GM18858 (cell line): ENCODE results near the gene TMEM44.
"Not testable (repeated sequence)": the region's sequence is repeated elsewhere in the genome, so short reads cannot be mapped to it uniquely, and the experiment has no call there.

Experiments
- ATAC-seq: cut with Tn5 transposase; IDR thresholded peaks from one replicate; pipeline ENCODE4 v1.9.1; 2021; ENCODE audit not compliant: unreplicated experiment

TMEM44 gene

DNA sequence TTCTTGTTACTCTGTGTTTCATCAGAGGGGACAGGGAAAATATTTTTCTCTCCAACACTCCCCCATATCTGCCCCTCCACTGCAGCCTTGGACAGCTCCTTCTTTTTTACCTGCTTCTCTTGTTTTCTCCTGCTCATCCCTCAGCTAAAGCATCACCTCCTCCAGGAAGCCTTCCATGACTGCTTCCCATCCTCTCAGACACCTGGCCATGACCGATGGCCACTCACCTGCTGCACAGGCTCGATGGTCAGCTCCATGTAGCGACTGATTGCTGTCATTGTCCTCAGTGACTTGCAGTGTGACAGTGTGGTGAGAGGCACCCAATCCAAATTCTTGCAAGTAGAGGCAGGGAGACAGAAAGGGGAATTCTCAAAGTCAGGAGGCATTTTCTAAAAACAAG, 22.5 kb downstream of the TMEM44 start:
- no peak for ATAC-seq

DNA sequence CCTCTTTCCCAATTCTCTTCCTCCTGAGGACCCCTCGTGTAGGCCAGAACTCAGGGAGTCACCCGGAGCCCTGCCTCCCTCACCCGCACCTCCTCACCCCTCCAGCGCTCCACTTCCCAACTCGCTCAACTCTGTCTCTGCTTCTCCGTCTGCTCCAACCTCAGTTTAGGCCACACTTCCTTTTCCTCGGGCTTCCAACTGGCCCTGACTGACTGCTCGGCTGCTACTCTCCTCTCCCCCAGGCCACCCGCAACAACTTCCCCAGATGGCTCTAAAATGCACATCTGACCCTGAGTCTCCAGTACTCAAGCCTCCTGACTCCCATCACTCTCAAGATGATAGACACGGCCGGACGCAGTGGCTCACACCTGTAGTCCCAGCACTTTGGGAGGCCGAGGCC, 23.6 kb downstream of the TMEM44 start:
- ATAC-seq, result no peak

DNA sequence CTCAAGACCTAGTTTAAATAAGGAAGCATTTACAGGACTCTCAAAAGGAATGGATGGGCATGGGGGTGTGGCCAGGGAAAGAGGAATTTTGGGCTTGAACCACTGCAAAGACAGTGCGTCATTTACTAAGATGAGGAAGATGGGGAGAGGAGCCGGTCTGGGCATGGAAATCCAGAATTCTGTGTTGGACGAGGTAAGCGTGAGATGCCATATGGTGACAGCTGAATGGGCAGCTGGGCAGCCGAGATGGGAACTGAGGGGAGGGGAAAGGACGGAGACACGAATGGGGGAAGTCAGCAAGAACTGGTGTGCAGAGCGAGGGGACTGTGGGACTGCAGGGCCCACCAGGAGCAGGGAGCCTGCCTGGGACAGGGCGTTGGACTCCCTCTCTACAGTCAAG, 24.2 kb downstream of the TMEM44 start:
- ATAC-seq, result no peak

DNA sequence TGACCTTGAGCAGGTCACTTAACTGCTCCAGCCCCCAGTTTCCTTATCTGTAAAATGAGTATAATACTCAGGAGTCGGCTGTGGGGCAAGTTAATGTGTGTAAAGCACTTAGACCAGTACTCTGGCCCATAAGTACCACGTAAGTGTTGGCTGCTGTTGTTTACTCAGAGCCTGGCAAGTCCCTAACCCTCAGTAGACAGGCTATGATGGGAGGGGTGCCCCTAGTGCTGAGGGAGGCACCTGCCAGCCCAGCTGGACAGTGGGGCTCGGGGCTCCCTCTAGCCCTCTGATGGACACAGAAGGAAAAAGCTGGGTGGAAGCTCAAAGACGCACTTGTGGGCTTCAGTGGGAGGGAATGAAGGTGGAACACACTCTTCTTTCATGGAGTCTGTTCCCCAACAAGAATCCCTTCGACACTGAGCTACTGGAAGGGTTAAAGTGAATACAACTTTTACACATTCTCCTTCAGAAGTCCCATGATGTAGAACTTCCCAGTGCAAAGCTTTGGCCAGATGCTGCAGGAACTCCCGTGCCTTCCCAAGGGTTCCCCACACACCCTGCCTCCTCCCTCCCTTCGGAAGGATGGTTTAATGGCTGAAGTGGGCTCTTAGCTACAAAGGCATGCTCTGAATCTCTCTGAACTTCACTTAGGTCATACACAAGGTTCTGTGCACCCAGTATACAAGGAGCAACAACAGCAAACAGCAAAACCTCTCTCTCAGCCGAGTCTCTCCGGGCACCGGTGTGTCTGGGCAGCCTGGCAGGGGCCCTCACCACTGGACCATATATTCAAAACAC, 25.4 kb downstream of the TMEM44 start:
- no peak for ATAC-seq

DNA sequence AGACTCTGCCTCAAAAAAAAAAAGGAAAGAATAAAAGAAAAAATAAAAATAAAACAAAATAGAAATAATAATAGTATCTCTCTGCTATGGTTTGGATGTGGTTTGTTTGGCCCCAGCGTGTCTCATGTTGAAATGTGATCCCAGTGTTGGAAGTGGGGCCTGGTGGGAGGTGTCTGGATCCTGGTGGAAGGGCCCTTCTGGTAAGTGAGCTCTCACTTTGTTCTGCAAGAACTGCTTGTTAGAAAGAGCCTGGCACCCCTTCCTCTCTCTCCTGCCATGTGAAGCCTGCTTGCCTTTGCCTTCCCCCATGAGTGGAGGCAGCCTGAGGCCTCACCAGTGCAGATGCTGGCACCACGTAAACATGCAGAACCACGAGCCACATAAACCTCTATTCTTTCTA, 26.3 kb downstream of the TMEM44 start:
- ATAC-seq, result no peak

DNA sequence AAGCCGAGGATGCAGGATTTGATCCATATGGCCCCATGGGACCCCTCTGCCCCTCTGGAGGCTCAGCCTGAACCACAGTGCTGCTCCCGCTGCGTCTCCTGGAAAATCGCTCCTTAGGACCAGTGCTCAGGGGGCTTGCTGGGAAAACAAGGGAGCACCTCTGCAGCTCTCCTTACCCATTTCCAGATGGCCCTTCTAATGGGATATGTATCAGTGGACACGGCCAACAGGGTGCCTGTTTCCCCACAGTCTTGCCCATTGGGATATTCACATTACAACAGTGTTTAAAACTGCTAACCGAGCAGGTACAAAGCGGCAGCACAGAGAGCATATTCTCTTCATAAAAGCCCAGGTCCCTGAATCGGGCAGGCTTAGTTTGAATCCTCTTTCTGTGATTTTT, 27.1 kb downstream of the TMEM44 start:
- ATAC-seq, result no peak

DNA sequence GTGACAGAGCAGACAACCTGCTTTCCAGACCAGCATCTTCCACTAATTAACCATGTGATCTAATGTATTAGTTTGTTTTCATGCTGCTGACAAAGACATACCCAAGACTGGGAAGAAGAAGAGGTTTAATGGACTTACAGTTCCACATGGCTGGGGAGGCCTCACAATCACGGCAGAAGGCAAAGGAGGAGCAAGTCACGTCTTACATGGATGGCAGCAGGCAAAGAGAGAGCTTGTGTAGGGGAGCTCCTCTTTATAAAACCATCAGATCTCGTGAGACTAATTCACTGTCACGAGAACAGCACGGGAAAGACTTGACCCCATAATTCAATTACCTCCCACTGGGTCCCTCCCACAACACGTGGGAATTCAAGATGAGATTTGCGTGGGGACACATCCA, 27.9 kb downstream of the TMEM44 start:
- not testable (repeated sequence) for ATAC-seq

DNA sequence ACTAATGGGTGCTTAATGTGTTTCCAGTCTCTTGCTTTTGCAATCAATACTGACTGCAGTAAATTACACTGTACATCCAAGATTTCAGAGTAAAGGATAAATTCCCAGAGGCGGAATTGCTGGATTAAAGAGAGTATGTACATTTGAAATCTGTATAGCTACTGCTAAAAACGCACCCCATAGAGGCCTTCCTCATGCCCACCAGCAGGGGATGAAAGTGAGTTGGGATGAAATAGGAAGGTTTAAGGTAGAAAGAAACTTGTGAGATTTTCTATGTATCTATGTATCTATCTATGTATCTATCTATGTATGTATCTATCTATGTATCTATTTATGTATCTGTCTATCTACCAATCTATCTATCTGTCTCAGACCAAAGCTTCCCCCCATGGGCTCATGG, 28.4 kb downstream of the TMEM44 start:
- ATAC-seq, result no peak

DNA sequence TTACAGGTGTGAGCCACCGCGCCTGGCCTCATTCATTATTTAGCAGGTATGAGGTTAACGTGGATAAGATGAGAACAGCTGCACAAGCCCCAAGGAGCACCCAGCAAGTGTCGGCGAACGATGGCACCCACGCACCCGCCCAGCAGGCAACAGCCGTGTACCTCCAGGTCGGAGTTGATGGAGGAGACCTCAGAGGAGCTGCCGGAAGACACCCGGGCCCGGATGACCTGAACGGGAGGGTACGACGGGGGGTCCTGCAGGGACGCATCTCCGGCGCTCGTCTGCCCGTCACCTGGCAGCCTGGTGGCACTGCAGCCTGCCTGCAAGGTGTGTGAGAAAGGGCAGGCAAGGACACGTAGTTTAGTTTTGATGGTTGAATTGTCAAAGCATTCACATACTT, 29.1 kb downstream of the TMEM44 start:
- no peak for ATAC-seq

DNA sequence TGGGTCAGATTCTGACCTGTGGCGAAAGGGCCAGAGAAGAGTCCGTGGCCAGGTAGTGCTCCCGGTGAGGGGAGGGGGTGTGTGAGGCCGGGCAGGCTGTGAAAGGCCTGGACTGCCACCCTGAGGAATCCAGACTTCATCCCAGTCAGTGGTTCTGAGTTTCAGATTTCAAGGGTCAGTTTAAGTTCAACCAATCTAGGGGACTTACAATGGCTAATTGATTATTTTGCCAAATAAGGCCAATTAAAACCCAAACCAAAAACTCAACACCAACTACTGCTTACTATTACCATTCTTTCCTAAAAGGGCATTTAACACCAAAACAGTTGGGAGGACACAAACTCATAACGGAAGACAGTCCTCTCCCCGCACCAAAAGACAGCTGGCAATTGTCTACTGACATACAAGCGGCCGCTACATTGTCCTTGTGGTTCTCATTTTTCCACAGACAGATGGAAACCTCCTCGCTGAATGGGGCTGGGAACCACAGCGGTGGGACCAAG, 30.5 kb downstream of the TMEM44 start:
- ATAC-seq, result no peak

DNA sequence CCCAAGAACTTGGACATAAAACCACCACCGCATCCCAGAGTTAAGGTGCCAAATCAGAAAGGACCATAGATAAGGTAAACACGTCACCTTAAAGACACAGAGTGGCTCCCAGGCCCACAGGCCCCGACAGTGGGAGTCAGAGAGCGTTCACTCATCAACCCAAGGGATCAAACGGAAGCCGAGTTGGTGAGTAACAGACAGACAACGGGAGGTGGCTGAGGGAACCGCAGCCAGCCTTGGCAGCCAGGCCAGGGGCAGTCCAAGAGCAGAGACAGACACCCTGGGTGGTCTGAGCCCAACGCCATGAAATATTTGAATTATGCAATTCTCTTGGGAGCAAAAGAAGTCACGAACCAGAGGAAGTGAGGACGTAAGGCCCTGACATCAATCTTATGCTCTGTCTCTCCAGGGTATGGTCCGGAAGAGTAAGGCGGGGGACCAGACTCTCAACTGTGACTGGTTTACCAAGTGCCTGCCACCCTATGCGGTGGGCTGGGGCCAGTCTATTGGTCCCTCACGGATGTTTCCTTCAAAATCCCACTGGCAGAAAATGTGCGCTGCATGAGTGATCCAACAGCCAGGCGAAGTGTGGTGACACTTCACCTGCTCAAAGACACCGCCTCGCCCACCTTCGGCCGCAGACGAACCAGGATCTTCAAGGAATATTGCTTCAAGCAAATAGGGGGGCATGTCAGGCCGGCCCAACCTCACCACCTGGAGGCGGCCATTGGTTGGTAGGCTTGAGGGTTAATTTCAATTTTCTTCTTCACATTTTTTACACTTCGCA, 34.3 kb downstream of the TMEM44 start:
- no peak for ATAC-seq

DNA sequence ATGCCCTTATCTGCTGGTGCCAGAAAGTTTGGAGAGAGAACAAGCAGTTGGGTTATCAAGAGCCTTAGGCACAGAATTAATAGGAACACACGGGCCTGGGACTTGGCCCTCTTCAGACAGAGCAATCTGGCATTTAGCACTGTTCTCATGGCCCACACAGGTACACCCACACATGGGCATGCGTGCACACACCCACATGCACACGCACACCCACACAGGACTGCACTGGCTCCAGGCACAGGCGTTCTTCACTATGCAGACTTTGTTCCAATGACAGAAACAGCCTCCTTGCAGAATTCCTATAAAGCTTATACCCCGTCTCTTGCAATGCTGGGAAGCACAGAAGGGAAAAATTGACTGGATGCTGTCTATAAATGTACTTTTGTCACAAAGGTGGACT, 36.3 kb downstream of the TMEM44 start:
- ATAC-seq, result no peak

DNA sequence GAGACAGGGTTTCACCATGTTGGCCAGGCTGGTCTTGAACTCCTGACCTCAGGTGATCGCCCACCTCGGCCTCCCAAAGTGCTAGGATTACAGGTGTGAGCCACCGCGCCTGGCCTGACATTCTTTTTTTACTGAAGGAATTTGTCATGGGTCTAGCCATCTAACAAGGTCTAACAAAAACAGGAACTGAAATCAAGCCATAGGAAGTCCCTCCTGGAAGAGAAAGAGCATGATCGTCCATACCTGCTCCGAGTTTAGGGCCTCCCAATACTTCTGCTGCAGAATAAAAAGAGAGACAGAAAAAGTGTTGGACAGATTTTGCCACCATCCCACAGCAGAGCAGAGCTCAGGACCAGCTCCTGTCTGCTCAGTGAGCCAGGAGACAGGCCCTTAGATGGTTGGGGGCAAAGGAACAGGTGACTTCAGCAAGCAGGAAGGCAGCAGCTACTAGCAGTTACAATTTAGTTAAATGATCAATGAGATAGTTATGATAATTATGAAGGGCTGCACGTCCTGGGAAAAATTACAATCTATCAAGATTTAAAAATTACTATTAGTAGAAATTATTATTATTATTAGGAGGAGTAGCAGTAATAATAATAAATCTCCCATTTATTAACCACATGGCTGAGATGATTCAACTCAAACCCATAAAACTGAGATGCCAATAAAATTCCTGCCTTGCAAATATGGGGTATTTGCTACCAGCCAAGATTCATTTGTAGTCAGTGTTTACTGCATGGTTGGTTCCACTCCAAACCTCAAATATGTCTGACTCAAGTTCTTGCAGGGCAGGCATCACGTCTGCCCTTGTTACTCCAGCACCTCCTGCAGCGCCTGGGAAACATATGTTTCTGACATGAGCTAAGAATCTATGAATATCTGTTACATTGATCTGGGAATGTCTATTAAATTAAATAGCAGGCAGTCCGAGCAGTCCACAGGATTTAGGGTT, 40.1 kb downstream of the TMEM44 start:
- ATAC-seq, result peak; percentile 57

DNA sequence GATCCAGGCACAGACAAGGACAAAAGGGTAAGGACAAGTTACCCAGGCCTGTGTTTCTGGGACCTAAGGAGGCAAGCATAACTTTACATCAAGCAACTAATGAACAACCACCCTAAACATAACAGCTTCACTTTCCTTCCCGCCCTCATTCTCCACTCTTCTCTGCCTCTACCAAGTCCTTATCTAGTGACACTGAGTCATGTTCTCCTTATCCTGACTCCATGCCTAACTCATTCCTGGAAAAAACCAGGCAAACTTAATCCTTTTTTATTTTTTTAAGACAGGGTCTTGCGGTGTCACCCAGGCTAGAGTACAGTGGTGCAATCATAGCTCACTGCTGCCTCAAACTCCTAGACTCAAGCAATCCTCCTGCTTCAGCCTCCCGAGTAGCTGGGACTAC, 44.5 kb downstream of the TMEM44 start:
- no peak for ATAC-seq

DNA sequence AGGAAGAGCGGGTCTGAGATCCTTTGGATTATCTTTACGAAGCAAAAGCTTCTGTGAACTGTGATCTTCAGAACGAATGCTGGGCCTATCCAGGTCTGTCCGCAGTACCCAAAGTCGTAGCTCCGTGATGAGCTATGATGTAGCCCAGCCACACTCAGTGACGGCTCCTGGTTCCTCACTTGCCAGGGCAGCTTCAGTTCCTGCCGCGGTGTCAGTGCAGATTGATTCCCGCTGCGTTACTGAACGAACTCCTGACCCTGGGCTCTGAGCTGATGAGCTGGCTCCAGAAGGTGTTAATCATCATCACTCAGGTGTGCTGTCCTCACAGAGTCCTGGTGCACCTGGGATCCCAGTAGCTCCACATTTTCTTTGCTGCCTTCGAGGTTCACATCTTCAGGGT, 45.0 kb downstream of the TMEM44 start:
- ATAC-seq, result no peak

DNA sequence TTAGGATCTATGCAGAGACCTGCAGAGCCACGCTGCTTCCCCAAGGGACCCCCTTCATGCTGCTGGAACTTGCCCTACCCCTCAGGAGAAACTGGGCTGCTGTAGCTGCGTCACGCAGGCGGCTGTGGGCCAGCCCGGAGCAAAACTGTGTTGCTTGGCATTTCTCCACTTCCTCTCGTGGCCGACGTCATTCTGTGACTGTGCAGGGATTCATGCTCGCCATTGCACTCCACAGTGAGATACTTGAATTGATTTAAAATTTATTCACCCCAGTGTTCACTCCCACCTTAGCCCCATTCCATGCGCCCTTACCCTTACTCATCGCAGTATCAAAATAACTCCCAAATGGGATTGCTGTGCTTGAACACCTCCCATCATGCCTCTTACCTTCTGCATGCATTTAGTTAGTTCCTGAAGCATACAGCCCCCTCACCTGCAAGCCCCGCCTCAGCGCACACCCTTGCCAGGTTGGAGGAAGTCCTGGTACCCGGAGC, 45.7 kb downstream of the TMEM44 start:
- no peak for ATAC-seq

DNA sequence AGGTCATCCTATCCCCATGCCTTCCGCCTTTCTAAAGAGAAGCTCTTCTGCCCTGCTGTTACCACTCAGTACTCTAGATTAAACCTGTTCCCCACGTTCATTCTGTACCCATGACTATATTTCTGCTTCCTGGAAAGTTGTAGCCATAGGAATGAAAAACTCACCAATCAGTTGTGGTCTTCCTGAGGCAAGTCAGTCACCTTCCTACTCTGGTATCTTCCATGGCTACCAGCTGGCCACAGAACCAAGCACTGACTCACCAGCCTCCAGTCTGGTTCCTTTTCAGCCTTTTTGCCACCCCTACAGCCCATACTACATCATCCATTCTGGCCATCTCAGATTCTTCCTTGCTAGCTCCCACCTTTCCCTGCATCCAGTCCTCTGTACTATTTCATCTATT, 46.4 kb downstream of the TMEM44 start:
- ATAC-seq, result no peak

DNA sequence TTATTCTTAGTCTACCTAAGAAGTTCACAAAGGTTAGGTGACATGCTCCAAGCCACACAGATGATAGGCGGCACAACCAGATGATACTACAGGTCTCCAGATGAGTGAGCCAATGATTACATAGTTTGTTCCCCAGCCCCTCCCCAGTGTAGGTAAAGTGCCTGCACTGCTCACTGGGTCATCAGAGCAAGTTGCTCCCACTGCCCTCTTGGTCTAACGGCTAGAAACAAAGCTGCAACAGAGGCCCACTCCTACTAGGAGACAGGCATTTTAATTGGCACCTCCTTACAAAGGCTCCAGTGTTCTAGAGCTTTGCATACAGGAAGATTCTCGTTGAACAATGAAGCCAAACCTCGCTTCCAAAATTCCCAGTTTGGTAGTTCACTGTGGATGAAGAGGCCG, 47.3 kb downstream of the TMEM44 start:
- ATAC-seq, result no peak

DNA sequence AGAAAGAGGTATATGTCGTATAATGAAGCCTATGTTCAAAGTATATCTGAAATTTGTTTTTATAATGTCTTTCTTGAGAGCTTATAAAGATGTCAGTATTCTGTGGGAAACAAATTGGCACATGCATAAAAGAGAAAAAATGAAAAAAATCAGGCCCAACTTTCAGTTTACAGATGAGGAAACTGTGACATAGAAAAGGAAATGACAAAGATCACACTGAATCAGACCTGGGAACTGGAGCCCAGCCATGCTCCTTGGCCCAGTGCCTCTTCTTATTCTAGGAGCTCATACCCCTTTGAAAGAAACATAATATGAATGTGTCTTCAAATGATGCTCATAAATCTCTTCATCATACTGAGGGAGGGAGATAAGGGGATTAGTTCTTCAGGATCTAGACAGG, 48.4 kb downstream of the TMEM44 start:
- ATAC-seq, result no peak

DNA sequence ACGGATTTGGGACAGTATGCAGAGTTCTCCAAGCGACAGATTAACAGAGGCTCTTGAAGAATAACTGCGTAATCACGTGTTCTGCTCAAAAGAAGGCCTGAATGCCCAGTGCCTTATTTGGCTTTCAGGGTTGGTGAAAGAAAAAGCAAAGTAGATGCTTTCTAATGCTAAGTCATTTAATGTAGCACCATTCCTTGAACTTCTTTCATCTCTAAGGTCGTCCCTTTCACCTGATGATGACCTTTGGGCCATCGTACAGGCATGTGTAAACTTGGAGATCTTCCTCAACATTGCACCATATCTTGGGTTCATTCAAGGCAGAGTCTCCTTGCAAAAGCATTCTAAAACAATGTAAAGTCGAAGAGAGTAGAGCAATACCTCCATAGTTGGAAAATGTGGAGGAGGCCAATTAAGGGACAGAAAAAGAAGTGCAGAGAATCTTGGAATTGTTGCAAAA, 48.9 kb downstream of the TMEM44 start:
- no peak for ATAC-seq
